Body of pancreas (tissue), 4 donors: ENCODE data around the gene RHBG.
A peak's percentile ranks its signal among the peaks of the same experiment; 100 is the strongest.

ENCODE experiments used
- CTCF ChIP-seq, 7 experiments: fragments of 450-650 bp in 4 of 7; fragments of 200-600 bp in 3 of 7; sonication (generic) in 3 of 7; IDR thresholded peaks; one replicate each; pipeline ENCODE4 v1.5.1; 2016 to 2019; ENCODE audit warnings: antibody characterized with exemption in 7 of 7
- POLR2A ChIP-seq, 3 donors: fragments of 450-650 bp; IDR thresholded peaks; one replicate each; pipeline ENCODE4 v1.6.1; 2016; ENCODE audit warnings: antibody characterized with exemption in 3 of 3, mild to moderate bottlenecking in 2 of 3

DNA sequence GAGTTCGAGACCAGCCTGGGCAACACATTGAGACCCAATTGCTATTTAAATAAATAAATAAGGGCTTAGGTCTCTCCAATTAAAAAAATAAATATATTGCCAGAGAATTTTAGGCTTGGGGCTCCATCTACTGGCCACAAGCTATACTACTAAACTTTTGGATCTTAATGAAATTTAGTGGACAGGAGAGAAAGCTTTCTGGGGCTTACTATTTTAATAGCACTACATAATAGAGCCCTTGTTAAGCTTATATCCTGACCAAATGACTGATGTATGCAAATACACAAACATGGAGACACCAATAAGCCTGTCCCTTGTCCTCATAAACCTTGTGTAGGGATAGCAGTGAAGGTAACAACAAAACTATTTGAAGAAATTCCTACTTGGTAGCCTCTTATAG, 49.3 kb upstream of the RHBG start:
- TF ChIP-seq CTCF (IDR thresholded peaks at IDR 0.05), result peak in 6 of 7 experiments; percentile 29 to 41 (median 36)
- no peak for TF ChIP-seq POLR2A (IDR thresholded peaks at IDR 0.05)
